Measurements from ENCODE around the gene SMAD9.

SMAD9 gene

DNA sequence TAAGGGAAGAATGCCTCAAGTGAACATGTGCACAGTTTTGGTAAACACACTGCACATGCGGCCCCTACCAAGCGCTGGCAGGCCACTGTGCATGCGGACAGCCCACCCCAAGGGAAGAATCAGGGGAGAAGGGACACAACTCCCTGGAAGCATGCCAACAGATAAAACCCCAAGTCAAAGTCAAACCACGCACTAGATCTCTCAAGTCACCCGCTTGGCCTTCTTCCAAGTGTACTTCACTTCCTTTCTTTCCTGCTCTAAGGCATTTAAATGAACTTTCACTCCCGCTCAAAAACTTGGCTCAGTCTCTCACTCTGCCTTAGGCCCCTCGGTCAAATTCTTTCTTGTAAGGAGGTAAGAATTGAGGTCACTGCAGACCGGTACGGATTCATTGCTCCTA lies 105.6 kb downstream of the SMAD9 start:
- DNase-seq = no peak

DNA sequence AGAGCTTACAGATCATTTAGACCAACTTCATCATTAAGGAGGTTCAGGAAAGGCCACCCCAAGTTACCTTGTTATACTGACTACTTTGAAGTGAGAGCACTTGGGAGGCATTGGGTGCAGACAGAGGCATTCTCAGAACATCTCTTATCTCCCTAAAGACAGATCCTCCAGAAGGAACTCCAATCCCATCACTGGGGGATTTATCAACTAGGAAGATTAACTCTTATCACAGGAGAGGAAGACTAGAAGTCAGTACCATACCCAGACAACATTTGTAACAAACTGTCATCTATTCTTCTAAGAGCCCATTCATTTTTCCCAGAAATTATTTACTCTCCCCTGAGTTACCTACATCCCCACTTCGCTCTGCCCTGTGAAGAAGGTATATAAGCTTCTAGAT lies 106.8 kb downstream of the SMAD9 start:
- DNase-seq = no peak

DNA sequence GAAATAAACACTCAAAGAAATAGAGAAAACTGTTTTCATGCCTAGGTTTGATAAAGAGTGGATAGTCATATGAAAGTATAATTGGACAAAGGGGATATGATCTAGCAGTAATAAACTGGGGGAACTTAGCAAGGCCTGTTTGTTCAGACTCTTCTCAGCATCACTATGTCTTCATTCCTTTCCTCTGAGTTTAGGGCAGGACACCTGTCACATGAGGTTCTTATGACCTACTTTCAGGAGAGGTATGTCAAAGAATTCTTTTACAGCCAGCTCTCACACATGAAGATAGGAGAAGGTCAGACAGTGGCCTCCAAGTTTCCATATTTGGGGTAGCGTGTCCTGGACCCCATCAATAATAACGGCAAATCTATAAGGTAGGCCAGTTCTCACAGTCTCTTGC lies 112.4 kb downstream of the SMAD9 start:
- no peak for DNase-seq

DNA sequence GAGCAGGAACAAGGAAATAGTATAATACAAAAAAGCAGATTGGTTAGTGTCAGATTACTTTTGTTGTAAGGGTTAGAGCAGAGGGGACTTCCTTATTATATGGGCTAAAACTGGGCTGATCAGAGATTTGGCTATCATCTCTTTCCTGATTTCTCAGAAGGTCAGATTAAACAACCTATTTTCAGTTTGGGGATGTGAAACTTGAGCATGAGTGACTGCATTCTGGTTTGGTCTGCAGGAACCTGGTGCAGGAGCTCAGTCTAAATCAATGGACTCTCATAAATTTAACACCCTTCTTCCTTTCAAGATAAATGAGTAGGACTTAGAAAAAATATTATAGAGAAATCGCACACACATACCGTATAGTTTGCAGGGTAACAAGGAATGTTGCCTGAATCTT lies 113.9 kb downstream of the SMAD9 start:
- DNase-seq = no peak

DNA sequence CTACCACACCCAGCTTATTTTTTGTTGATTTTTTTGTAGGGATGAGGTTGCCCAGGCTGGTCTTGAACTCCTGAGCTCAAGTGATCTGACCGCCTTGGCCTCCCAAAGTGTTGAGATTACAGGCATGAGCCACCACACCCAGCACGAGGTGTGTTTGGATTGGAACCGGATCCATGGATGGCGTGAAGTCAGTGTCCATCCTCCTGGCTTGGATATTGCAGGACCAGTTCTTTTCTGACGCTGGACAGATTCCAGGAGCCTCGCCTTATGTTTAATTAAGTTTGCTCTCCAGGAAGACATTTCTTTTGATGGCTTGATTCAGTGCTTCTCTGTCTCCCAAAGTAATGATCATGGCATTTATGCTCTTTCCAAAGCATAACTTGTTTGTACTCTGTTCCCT lies 115.5 kb downstream of the SMAD9 start:
- no peak for DNase-seq

DNA sequence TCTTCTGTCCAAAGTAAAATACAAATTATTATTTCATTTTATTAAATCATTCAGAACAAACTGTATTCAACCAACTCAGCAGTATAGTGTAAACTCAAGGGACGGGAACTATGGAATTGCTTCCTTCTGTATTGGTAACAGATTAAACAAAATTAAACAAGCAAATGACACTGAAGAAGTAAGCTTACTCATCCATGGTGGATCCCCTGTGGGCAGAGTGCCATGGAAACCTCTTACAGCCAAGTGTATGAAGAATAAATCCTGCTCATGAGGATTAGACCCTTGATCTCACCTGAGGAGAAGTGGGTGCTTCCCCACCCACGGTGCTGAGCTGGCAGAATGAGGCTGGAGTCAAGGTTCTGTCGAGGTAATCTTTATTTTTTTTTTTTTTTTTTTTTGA lies 119.0 kb downstream of the SMAD9 start:
- no peak for DNase-seq

- no peak for DNase-seq
These were observed 124.0 kb downstream of the SMAD9 start for GRCh38 chr13:36796052-36796451.

DNA sequence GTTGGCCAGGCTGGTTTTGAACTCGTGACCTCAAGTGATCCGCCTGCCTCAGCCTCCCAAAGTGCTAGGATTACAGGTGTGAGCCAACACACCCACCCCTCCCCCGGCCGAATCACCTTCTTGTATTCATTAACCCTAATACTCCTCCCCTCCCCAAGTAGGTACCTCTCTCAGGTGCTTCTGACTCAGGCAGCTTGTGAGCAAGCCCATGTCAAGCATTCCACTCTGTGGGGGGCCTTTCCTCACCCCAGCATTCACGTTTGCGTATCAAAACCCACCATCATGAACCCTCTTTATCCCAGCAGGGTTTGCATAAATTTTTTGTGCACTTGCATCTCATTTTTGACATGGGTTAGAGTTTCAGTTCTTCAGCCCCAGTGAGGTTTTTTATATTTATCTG lies 124.6 kb downstream of the SMAD9 start:
- no peak for DNase-seq

Data from NCI-H526 treated with DMSO at 0.1 percent for 48 hours (cell line).